ENCODE results near the gene EZR. TPM values are rescaled to one million over a fixed set of nuclear protein-coding genes. Genes with fewer than 3 reads are reported as not detected.
A peak's percentile ranks its signal among the peaks of the same experiment; 100 is the strongest.

EZR gene
- total and polyA plus RNA-seq, 9 of the 15 experiments (the other 6 are each of a cell fraction or from before 2014, with no cell fraction given): 36.5 to 162 (median 104) TPM

DNA sequence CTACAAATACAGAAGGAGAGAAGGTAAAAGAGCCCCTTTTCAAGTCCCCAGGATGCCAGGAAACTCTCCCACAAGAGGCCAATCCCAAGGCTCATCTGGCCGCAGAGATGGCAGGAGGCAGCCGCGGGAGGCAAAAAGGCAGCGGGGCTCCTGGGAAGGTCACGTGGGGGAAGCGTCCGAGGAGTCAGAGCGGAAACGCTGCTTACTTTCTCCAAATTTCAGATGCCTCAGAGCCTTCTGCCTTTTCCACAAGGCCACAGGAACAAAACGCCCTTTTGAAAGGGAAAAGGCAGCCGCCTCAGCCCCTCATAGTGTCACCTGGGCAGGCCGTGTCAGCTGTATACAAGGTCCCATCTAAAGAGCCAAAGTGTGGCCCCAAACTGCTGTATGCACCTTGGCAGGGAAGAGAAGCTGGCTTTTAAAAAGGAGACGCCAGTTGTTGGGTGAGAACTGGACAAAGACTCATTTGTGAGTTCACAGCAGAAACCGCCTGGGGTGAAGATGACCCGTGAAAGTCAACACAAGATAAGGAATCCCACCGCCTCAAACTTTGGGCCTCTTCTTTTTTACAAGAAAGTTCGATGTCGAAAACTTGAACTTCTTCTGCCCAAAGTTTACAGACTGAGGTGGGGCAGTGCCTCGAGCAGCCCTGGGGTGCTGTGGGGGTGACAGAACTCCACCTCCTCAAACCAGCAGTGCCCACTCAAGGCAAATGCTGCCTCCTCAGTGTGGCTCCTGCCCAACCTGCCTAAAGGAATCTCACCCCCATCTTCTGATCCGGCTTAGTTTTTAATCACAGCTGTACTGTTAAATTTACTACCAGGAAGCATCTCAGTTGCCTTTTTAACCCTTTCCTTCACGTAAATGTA lies 45.4 kb downstream of the EZR start:
- peaks cover 3% of the 10 kb centered on the region for H4K20me1 ChIP-seq (replicated peaks; ENCODE audit: control insufficient read depth, insufficient read depth, low read length)
- ChIA-PET POLR2A (interaction anchor here (0.7 to 2.7 kb wide), 3 partner anchors 9 to 15 kb away, joined by 3 to 16 read pairs (median 4); no protein-coding TSS in a partner anchor), CTCF (ENCODE audit: low intra/inter-chr PET ratio) (no interaction called here)
- in situ Hi-C loops (cut with MboI) (no loop called here), intact Hi-C loops (cut with micrococcal nuclease) (no loop called here)
- no peaks in the 10 kb centered on the region for H3K4me1 ChIP-seq (replicated peaks in 1 of 2; ENCODE audit: control insufficient read depth in 2 of 2, insufficient read depth in 2 of 2, low read length in 2 of 2)
- no peak overlapping the region for H3K27ac ChIP-seq (ENCODE audit: extremely low read depth, low read depth, low read length)
- H2AFZ ChIP-seq (ENCODE audit: low read depth, low read length): no peak overlapping the region
- no peak for FAIRE-seq
- no peak overlapping the region for H3K9ac ChIP-seq (ENCODE audit: insufficient read depth in 1 of 2, low read depth in 2 of 2, low read length in 2 of 2)
- ATAC-seq: no peak
- TF ChIP-seq POLR2AphosphoS5 (IDR thresholded peaks at IDR 0.05; ENCODE audit: control insufficient read depth, insufficient read depth, low read depth, low read length): no peak
- no peak for TF ChIP-seq STAG1 (CRISPR knock-in tag; IDR thresholded peaks at IDR 0.05; ENCODE audit: borderline replicate concordance)
- TF ChIP-seq, protein P1, sequence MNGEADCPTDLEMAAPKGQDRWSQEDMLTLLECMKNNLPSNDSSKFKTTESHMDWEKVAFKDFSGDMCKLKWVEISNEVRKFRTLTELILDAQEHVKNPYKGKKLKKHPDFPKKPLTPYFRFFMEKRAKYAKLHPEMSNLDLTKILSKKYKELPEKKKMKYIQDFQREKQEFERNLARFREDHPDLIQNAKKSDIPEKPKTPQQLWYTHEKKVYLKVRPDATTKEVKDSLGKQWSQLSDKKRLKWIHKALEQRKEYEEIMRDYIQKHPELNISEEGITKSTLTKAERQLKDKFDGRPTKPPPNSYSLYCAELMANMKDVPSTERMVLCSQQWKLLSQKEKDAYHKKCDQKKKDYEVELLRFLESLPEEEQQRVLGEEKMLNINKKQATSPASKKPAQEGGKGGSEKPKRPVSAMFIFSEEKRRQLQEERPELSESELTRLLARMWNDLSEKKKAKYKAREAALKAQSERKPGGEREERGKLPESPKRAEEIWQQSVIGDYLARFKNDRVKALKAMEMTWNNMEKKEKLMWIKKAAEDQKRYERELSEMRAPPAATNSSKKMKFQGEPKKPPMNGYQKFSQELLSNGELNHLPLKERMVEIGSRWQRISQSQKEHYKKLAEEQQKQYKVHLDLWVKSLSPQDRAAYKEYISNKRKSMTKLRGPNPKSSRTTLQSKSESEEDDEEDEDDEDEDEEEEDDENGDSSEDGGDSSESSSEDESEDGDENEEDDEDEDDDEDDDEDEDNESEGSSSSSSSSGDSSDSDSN (IDR thresholded peaks at IDR 0.05; ENCODE audit: borderline replicate concordance in 1 of 2, low read depth in 2 of 2, low read length in 2 of 2): no peak
- TF ChIP-seq POLR2G (IDR thresholded peaks at IDR 0.05; ENCODE audit: low read depth, low read length): 0 out of 2 replicates have a peak, but pooled peaks have one; percentile 19
- TF ChIP-seq, protein P2, sequence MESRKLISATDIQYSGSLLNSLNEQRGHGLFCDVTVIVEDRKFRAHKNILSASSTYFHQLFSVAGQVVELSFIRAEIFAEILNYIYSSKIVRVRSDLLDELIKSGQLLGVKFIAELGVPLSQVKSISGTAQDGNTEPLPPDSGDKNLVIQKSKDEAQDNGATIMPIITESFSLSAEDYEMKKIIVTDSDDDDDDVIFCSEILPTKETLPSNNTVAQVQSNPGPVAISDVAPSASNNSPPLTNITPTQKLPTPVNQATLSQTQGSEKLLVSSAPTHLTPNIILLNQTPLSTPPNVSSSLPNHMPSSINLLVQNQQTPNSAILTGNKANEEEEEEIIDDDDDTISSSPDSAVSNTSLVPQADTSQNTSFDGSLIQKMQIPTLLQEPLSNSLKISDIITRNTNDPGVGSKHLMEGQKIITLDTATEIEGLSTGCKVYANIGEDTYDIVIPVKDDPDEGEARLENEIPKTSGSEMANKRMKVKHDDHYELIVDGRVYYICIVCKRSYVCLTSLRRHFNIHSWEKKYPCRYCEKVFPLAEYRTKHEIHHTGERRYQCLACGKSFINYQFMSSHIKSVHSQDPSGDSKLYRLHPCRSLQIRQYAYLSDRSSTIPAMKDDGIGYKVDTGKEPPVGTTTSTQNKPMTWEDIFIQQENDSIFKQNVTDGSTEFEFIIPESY (CRISPR knock-in tag; IDR thresholded peaks at IDR 0.05): no peak
- TF ChIP-seq, protein P3, sequence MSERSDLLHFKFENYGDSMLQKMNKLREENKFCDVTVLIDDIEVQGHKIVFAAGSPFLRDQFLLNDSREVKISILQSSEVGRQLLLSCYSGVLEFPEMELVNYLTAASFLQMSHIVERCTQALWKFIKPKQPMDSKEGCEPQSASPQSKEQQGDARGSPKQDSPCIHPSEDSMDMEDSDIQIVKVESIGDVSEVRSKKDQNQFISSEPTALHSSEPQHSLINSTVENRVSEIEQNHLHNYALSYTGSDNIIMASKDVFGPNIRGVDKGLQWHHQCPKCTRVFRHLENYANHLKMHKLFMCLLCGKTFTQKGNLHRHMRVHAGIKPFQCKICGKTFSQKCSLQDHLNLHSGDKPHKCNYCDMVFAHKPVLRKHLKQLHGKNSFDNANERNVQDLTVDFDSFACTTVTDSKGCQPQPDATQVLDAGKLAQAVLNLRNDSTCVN (CRISPR knock-in tag; IDR thresholded peaks at IDR 0.05): no peak
- no peak for DNase-seq (ENCODE audit: extremely low read depth in 1 of 4, low spot score in 3 of 4)
- WGBS (ENCODE audit: insufficient coverage, low coverage, missing lambda C conversion rate): 84% methylated on average over 21 of the region's 21 CpGs
- no TSS peak for BruUV-seq (replicated peaks)
- no peak overlapping the region for H3K4me2 ChIP-seq (ENCODE audit: insufficient read depth, low read length)
- no peaks in the 10 kb centered on the region for H3K9me3 ChIP-seq (replicated peaks; ENCODE audit: control insufficient read depth, insufficient read depth, low read depth, low read length)
- no peaks in the 10 kb centered on the region for H3K9me1 ChIP-seq (ENCODE audit: control insufficient read depth, insufficient read depth, low read length)
- H3K79me2 ChIP-seq (ENCODE audit: control insufficient read depth, insufficient read depth, low read length): no peaks in the 10 kb centered on the region
- no peak overlapping the region for H3K4me3 ChIP-seq
- H3K36me3 ChIP-seq (ENCODE audit: control insufficient read depth, insufficient read depth, low read length): peaks cover 100% of the 10 kb centered on the region
- no peaks in the 10 kb centered on the region for H3K27me3 ChIP-seq (ENCODE audit: control insufficient read depth in 2 of 2, insufficient read depth in 2 of 2, low read length in 2 of 2)
